Neutrophil (primary cell): ENCODE data around the gene PSMD7.
A peak's percentile ranks its signal among the peaks of the same experiment; 100 is the strongest.

Experiments used
- H3K27ac ChIP-seq: fragments of 200-600 bp; sonication (generic); 2 replicates; pipeline ENCODE4 v1.5.1; 2016; ENCODE audit warnings: mild to moderate bottlenecking, moderate library complexity
- H3K27me3 ChIP-seq: fragments of 200-600 bp; sonication (generic); 2 replicates; pipeline ENCODE4 v1.6.0; 2016; ENCODE audit warnings: mild to moderate bottlenecking
- H3K36me3 ChIP-seq: fragments of 200-600 bp; sonication (generic); 2 replicates; pipeline ENCODE4 v1.5.1; 2017
- H3K4me1 ChIP-seq, 2 experiments: fragments of 200-600 bp in 1 of 2; sonication (generic) in 1 of 2; 1 replicate in 1 of 2; 2 replicates in 1 of 2; pipeline versions ENCODE4 v1.5.1 to v1.6.1; 2013 to 2016; ENCODE audit warnings: low read depth in 1 of 2, low read length in 1 of 2, mild to moderate bottlenecking in 1 of 2, moderate library complexity in 1 of 2; ENCODE audit not compliant: control insufficient read depth in 1 of 2, insufficient read depth in 1 of 2
- H3K4me3 ChIP-seq, 2 experiments: fragments of 200-600 bp in 1 of 2; sonication (generic) in 1 of 2; 1 replicate in 1 of 2; 2 replicates in 1 of 2; pipeline ENCODE4 v1.5.1; 2013 to 2016; ENCODE audit warnings: low read depth in 1 of 2, low read length in 1 of 2, mild to moderate bottlenecking in 1 of 2, moderate library complexity in 1 of 2
- H3K9me3 ChIP-seq: fragments of 200-600 bp; sonication (generic); 2 replicates; pipeline ENCODE4 v1.5.1; 2016
- TF ChIP-seq, protein P1 (sequence below): fragments of 200-600 bp; sonication (generic); IDR thresholded peaks from 2 replicates; pipeline ENCODE4 v1.5.1; 2016; ENCODE audit warnings: antibody characterized with exemption

Gene PSMD7

DNA sequence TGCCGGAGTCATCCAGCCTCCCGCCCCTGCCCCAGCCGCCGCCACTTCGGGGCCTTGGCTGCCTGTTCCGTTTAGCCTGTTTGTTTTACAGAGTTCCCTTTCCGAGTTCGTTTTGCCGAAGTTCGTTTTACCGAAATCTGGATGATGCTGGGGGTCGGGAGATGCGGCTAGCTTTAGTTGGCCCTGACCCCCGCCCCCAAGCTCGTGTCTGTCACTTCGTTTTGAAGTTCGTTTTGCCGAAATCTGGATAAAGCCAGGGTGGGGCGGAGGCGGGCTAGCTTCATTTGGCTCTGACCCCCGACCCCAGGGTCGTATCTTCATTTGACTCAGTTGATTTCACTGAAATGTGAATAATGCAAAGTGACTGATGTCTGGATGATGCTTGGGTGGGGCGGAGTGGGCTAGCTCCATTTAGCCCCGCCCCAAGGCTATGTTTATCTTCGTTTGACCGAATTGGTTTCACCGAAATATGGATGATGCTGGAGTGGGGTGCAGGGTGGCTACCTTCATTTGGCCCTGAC lies 591 bp downstream of the PSMD7 start:
- Histone ChIP-seq H3K4me3 (peak overlapping the region; percentile 93 to 96), H3K4me1 (peaks cover 26 to 33% of the 10 kb centered on the region in 2 experiments), H3K9me3 (no peaks in the 10 kb centered on the region), H3K27me3 (no peaks in the 10 kb centered on the region), H3K27ac (peak overlapping the region; percentile 96), H3K36me3 (peaks cover 37% of the 10 kb centered on the region)
- TF ChIP-seq, protein P1, sequence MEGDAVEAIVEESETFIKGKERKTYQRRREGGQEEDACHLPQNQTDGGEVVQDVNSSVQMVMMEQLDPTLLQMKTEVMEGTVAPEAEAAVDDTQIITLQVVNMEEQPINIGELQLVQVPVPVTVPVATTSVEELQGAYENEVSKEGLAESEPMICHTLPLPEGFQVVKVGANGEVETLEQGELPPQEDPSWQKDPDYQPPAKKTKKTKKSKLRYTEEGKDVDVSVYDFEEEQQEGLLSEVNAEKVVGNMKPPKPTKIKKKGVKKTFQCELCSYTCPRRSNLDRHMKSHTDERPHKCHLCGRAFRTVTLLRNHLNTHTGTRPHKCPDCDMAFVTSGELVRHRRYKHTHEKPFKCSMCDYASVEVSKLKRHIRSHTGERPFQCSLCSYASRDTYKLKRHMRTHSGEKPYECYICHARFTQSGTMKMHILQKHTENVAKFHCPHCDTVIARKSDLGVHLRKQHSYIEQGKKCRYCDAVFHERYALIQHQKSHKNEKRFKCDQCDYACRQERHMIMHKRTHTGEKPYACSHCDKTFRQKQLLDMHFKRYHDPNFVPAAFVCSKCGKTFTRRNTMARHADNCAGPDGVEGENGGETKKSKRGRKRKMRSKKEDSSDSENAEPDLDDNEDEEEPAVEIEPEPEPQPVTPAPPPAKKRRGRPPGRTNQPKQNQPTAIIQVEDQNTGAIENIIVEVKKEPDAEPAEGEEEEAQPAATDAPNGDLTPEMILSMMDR = no peak

DNA sequence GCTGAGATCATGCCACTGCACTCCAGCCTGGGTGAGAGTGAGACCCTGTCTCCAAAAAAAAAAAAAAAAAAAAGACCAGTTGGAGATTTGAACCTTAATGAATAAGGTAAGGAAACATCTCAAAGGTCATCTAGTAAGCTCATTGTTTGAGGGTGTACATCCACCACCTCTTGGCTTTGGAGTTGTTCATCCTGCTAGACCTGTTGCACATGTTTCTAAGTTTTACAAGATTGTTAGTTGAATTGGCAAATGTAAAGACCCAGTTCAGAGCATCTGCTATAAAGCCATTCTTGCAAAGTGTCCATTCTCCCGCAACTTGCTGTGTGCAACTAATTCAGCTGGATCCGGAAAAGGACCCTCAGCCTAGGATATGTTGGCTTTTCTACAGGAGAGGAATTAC lies 1.5 kb downstream of the PSMD7 start:
- Histone ChIP-seq H3K9me3 (no peaks in the 10 kb centered on the region), H3K36me3 (peaks cover 46% of the 10 kb centered on the region), H3K27ac (no peak overlapping the region), H3K4me1 (peaks cover 26 to 33% of the 10 kb centered on the region in 2 experiments), H3K27me3 (no peaks in the 10 kb centered on the region), H3K4me3 (peak overlapping the region in 1 of 2 experiments; percentile 93)
- TF ChIP-seq, protein P1 = no peak

DNA sequence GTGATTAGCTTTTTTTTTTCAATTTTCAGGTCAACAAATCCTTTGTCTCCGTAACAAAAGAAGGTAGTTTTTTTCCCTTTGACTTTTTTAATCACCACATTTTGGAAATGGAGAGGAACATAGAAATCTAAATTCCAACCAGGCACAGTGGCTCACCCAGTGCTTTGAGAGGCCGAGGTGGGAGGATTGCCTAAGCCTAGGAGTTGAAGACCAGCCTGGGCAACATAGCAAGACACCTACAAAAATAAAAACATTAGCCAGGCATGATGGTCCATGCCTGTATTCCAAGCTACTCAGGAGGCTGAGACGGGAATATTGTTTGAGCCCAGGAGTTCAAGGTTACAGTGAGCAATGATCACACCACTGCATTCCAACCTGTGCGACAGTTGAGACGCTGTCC lies 5.7 kb downstream of the PSMD7 start:
- peaks cover 88% of the 10 kb centered on the region for H3K36me3 ChIP-seq
- peaks cover 11 to 13% of the 10 kb centered on the region in 2 experiments for H3K4me1 ChIP-seq
- H3K9me3 ChIP-seq = no peaks in the 10 kb centered on the region
- H3K4me3 ChIP-seq = no peak overlapping the region
- no peak overlapping the region for H3K27ac ChIP-seq
- no peaks in the 10 kb centered on the region for H3K27me3 ChIP-seq
- TF ChIP-seq, protein P1 = no peak

DNA sequence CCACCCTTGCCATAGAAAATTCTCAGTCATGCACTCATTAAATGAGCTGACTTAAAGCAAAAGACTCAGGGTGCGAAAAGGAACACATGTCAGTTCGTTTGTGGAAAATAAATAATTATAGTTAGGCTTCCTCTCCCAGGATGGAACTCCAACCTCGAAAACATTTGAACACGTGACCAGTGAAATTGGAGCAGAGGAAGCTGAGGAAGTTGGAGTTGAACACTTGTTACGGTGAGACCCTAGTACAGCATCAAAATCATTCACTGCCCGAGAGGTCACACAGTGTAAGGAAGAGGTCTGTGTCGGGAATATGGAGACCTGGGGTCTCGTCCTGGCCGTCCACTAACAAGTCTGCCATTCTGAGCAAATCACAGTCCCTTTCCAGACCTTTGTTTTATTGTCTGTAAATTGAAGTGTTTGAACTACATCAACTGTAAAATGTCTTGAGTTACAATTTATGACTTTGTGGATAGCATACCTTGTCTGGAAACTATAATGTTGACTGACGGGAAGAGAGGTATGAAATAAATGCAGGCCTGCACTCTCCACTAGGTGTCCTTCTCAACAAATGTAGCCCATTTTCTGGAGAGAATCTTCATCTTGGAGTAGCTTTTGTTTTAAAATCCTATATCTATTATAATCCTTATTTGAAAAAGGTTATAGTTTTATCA lies 7.7 kb downstream of the PSMD7 start:
- H3K9me3 ChIP-seq = no peaks in the 10 kb centered on the region
- TF ChIP-seq, protein P1 = no peak
- peaks cover 94% of the 10 kb centered on the region for H3K36me3 ChIP-seq
- H3K27me3 ChIP-seq = no peaks in the 10 kb centered on the region
- peak overlapping the region; percentile 5 for H3K27ac ChIP-seq
- H3K4me3 ChIP-seq = no peak overlapping the region
- H3K4me1 ChIP-seq = no peaks in the 10 kb centered on the region

DNA sequence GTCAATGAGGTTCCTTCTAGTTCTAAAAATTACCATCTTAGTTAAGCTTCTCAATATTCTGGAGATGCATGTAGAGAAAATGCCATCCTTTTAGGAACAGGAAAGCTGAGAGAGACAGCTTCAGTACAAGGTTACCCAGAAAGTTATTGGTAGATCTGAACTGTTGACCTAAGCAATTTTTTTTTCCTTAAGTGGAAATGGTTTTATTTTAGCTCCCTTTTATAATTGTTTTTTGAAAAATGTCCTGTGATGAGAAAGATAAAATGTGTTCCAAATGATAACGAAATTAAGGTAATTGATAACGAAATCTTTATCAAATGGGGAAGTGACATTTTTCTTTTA lies 8.2 kb downstream of the PSMD7 start:
- no peaks in the 10 kb centered on the region for H3K9me3 ChIP-seq
- TF ChIP-seq, protein P1 = no peak
- H3K36me3 ChIP-seq = peaks cover 89% of the 10 kb centered on the region
- no peak overlapping the region for H3K4me3 ChIP-seq
- no peaks in the 10 kb centered on the region for H3K27me3 ChIP-seq
- no peaks in the 10 kb centered on the region for H3K4me1 ChIP-seq
- H3K27ac ChIP-seq = peak overlapping the region; percentile 5
